ENCODE results near the gene HNRNPLL. TPM values are rescaled to one million over a fixed set of nuclear protein-coding genes. Genes with fewer than 3 reads are reported as not detected.
"Not testable (repeated sequence)": the region's sequence is repeated elsewhere in the genome, so short reads cannot be mapped to it uniquely, and the experiment has no call there.

The HNRNPLL gene
- total RNA-seq, 2 donors from 2014 or later = 54.6 to 55.6 TPM

DNA sequence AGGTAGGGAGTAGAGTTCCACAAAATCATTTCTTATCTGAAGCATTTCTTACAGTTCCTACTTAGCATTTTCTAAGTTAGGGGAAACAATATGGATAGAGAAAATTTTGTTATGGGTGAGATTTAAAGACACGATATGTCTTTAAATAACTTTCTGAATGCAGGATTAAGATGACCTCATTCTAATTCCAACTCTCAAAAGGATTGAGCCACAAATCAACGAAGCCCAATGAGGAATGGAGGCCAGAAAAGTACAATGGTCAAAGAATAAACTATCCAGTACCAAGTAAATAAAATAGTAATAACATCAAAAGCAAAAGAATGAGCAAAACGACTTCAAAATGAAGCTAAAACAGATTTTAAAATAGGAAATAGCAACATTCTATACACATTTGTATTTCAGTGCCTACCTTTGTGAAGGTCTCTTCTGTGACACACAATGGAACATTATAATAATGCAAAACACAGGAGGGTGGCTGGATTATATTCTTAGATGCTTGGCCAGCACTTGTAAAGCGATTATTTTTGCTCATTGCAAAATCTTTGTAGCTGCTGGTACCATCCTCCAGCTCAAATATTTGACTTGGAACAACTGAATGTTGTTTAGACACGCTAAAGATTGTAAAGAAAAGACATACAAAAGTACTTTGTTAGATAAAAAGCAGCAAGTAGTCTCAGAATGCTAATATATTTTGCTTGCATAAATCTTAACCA, 33.8 kb downstream of the HNRNPLL start:
- no peak for DNase-seq (ENCODE audit: low spot score)
- intact Hi-C loops (cut with DNase I) = loop anchor here in 1 of 2 donors (10.0 kb wide), 1 partner anchor 254 kb away; no protein-coding TSS in a partner anchor

- no peak for DNase-seq (ENCODE audit: low spot score)
- intact Hi-C loops (cut with DNase I) = loop anchor here in 1 of 2 donors (10.0 kb wide), 1 partner anchor 251 kb away; no protein-coding TSS in a partner anchor
These were observed 37.4 kb downstream of the HNRNPLL start for GRCh38 chr2:38565333-38565732.

- intact Hi-C loops (cut with DNase I) = loop anchor here in 1 of 2 donors (10.0 kb wide), 1 partner anchor 247 kb away; no protein-coding TSS in a partner anchor
- DNase-seq (ENCODE audit: low spot score) = no peak
These were observed 41.0 kb downstream of the HNRNPLL start for GRCh38 chr2:38561691-38562090.

DNA sequence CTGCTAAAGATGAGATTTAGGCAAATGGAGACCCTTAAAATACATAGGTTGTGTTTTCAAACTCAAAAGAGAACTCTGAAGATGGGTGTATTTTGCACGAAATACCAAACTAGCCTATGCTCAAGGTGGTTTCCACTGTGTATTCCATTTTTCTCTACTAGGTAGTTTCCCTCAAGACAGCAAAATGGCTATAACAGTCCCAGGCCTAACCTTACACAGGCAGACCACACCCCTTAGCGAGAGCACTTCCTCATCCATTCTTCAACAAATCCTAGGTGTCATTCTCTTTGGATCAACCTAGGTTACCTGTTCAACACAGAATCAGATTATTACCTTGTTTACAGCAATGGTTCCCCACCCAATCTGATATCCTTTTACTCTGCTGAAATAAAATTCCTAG, 42.6 kb downstream of the HNRNPLL start:
- intact Hi-C loops (cut with DNase I) = loop anchor here in 1 of 2 donors (10.0 kb wide), 1 partner anchor 245 kb away; no protein-coding TSS in a partner anchor
- DNase-seq (ENCODE audit: low spot score) = no peak

GRCh38 chr2:38557981-38558380, 44.7 kb downstream of the HNRNPLL start:
- intact Hi-C loops (cut with DNase I) = no loop called here
- DNase-seq (ENCODE audit: low spot score) = no peak

DNA sequence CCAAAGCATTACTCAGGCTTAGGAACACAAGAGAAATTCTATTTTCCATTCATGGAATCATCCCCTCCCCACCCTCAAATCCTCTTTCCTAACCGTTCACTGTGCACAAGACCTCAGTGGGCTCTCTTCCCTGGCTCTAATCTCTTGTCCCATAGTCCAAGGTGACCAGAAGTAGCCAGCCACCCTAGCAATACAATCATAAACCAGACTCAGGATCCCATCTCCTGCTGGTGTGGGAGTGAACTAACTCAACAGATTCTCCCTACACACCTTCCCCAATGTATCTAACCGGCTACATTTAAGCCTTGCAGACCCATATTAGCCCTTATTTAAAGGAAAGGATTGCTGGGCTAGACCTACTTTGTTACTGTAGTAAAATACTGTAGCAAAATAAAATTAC, 45.5 kb downstream of the HNRNPLL start:
- no peak for DNase-seq (ENCODE audit: low spot score)
- intact Hi-C loops (cut with DNase I) = no loop called here

DNA sequence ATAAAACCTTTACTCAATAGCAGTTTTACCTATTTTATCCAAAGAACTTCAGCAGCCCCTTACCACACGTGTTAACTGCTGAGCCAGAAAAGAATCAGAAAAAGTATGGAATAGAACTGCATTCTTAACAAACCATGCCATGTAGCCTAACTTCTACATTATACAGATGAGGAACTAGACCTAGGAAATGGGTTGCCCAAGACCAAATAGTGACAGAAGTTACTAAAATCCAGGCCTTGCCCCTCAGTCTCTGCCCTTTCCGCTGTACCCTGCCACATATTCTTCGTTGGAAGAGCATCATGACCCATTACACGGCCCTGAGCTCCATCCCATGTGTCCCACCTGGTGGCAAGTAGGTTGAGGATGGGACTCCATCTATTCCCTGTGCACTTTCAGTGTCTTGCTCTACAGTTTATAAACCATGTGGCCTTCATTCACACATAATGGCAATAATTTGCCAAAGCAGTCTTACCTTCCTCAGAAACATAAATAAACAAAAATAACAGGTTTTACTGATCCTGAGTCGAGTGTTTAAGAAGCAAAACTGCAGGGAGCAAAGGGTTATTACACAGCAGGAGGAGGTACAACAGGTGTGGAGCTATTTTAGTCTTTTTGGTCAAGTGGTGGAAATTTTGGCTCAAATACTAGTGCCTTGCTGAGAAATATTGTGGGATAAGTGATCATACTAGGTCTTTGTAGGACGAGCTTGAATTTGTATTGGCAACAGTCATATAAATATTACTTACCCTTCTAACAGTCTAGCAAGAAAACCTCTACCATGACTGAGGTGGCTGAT, 46.5 kb downstream of the HNRNPLL start:
- intact Hi-C loops (cut with DNase I) = no loop called here
- no peak for DNase-seq (ENCODE audit: low spot score)

GRCh38 chr2:38554973-38555595, 47.6 kb downstream of the HNRNPLL start:
- DNase-seq (ENCODE audit: low spot score) = no peak
- intact Hi-C loops (cut with DNase I) = no loop called here

GRCh38 chr2:38553554-38553953, 49.2 kb downstream of the HNRNPLL start:
- DNase-seq (ENCODE audit: low spot score) = no peak
- intact Hi-C loops (cut with DNase I) = no loop called here

DNA sequence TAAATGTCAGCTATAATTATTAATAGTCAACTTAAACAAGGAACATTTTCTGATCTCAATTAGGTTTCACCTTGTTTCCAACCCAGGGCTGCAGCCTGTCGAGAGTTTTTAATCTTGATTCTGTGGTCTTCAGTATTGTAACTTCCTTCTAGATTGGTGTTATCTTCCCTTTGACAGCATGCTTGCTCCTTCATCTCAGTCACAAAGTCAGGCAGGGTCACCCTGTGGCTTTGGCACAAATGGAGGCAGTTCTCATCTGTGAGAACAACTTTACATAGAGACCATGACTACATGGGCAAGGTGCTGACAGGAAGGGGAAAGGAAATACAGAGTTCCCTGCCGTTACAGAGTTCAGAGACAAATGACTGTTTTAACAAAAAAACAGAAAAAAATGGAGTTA, 50.5 kb downstream of the HNRNPLL start:
- no peak for DNase-seq (ENCODE audit: low spot score)
- intact Hi-C loops (cut with DNase I) = no loop called here

- DNase-seq (ENCODE audit: low spot score) = no peak
These were observed 51.0 kb downstream of the HNRNPLL start for GRCh38 chr2:38551746-38552145.

DNA sequence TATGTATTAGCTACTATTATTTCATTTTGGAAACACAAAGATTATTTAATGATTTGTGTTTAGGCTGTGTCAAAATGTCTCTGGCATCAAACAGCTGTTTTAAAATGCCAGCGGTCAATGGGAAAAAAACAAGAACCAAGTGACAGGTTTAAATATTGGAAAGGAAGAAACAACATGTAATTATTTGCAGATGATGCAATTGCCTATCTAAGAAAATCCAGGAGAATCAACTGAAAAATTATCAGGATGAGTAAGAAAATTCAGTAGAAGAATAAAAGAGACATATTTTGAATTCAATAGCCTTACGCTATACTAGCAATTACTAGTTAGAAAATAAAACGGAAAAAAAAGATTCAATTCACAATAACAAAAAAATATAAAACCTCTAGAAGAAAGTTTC, 51.6 kb downstream of the HNRNPLL start:
- intact Hi-C loops (cut with DNase I) = no loop called here
- no peak for DNase-seq (ENCODE audit: low spot score)

More at GRCh38 chr2:38551746-38552145, 51.0 kb downstream of the HNRNPLL start:
- intact Hi-C loops (cut with DNase I) = no loop called here

DNA sequence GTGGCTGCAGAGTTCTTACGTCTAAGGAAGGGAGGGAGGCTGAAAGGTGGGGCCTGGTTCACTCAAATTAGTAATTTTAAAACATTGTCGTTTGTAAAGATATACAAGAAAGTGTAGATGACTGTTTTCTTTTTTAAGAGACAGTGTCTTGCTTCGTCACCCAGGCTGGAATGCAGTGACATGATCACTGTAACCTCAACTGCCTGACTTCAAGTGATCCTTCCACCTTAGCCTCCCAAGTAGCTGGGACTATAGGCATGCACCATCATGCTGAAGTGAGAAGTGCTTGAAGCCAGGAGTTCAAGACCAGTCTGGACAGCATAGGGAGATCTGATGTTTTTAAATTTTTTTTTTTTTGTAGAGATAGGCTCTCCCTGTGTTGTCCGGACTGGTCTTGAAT, 52.9 kb downstream of the HNRNPLL start:
- intact Hi-C loops (cut with DNase I) = loop anchor here in 1 of 2 donors (1.0 kb wide), 1 partner anchor 22 kb away; no protein-coding TSS in a partner anchor

GRCh38 chr2:38549071-38549704, 53.5 kb downstream of the HNRNPLL start:
- intact Hi-C loops (cut with DNase I) = no loop called here
- no peak for DNase-seq (ENCODE audit: low spot score)

More for the DNA sequence above, 52.9 kb downstream of the HNRNPLL start:
- no peak for DNase-seq (ENCODE audit: low spot score)

DNA sequence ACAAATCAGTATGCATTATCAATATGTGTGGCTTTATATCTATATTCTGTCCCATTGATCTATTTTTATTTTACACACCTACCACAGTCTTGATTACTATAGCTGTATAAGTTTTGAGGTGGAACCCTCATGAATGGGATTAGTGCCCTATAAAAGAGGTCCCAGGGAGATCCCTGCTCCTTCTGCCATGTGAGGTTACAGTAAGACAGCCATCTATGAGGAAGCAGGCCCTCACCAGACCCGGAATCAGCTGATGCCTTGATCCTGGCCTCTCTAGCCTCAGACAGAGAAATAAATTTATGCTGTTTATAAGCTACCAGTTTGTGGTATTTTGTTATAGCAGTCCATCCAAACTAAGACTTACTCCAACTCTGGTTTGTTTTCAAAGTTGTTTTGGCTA, 54.9 kb downstream of the HNRNPLL start:
- DNase-seq (ENCODE audit: low spot score) = no peak
- intact Hi-C loops (cut with DNase I) = no loop called here

DNA sequence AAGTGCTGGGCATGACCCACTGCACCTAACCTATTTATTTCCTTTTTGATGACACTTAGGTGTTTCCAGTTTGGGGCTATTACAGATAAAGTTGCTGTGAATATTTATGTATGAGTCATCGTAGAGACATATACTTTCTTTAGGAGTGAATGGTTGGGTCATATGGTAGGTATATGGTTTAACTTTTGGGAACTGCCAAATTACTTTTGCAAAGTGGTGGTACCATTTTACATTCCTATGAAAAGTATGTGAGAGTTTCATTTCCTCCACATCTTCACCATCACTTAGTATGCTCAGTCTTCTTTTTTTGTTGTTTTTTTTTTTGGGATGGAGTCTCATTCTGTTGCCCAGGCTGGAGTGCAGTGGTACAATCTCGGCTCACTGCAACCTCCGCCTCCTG, 56.1 kb downstream of the HNRNPLL start:
- intact Hi-C loops (cut with DNase I) = no loop called here
- no peak for DNase-seq (ENCODE audit: low spot score)

DNA sequence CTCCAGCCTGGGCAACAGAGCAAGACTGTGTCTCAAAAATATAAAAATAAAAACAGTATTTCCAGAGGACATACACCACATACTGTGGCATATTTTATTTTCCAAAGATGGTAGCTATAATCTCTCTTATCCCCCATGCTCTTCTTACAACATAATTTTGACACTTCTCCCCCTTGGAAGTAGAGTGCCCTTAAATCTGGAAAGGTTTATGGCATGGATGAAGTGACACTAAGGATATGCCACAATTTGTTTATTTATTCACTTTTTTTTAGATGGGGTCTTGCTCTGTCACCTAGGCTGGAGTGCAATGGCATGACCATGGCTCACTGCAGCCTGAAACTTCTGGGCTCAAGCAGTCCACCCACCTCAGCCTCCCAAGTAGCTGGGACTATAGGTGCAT, 56.7 kb downstream of the HNRNPLL start:
- DNase-seq (ENCODE audit: low spot score) = no peak
- intact Hi-C loops (cut with DNase I) = no loop called here

DNA sequence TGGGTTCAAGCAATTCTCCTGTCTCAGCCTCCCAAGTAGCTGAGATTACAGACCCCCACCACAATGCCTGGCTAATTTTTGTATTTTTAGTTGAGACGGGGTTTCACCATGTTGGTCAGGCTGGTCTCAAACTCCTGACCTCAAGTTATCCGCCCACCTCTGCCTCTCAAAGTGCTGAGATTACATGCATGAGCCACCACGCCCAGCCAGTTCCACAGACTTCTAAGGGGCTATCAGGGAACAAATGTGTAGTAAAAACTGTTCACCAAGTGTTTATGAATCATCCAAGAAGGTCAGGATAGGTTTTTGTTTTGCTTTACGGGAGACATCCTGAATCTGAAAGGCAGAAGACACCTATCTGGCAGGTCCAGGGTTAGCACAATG, 60.5 kb downstream of the HNRNPLL start:
- DNase-seq (ENCODE audit: low spot score); intact Hi-C loops (cut with DNase I): not testable (repeated sequence)

DNA sequence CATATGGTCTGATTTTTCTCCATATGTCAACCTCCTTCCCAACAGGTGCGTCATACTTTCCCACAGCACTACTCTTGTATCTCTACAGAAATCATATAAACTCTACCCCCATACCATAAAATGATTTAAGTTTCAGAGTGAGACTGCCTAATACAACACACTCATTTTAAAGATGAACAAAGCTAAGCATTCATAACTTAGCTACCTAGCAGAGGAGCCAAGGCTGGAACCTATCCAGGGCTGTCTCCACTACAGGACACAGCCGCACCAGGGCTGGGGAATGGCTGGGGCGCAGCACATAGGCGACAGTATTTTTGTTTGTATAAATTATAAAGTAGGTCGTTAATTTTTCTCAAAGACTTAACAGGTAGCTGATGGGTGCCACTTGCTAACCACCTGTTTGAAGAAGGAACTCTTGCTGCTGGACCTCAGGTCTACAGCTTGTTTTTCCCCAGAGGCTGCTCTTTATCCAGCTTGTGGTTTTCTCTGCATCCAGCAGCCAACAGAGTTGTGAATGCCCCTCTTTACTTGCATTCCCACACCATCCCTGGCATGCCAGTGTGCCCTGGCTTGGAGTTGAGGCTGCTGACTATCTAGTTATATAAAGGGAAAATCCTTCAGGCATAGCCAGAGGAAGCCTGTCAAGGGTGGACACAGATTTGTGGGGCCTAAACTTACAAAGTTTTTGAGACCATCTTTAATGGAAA, 62.0 kb downstream of the HNRNPLL start:
- DNase-seq (ENCODE audit: low spot score) = no peak

More for the DNA sequence above, 62.0 kb downstream of the HNRNPLL start:
- intact Hi-C loops (cut with DNase I) = no loop called here
